SU-DHL-6 (cell line): Measurements from ENCODE around the gene TRIM61.
A peak's percentile ranks its signal among the peaks of the same experiment; 100 is the strongest.
"Not testable (repeated sequence)": the region's sequence is repeated elsewhere in the genome, so short reads cannot be mapped to it uniquely, and the experiment has no call there.

Experiments used
- H2AFZ ChIP-seq: fragments of 200-600 bp; sonication (generic); 2 replicates; pipeline ENCODE4 v1.6.1; 2014; ENCODE audit warnings: low read depth, mild to moderate bottlenecking, moderate library complexity, mixed read lengths, antibody characterized with exemption, low read length; ENCODE audit not compliant: severe bottlenecking
- H3F3A ChIP-seq: fragments of 200-600 bp; shearing (Covaris generic); 2 replicates; pipeline ENCODE4 v1.6.0; 2016; ENCODE audit warnings: antibody characterized with exemption, mild to moderate bottlenecking; ENCODE audit not compliant: insufficient read depth
- H3K27ac ChIP-seq: fragments of 200-600 bp; sonication (generic); 2 replicates; pipeline ENCODE4 v1.5.1; 2016; ENCODE audit warnings: low read depth, mild to moderate bottlenecking, low read length, moderate library complexity, mixed read lengths
- H3K27me3 ChIP-seq: fragments of 200-600 bp; sonication (generic), shearing (Covaris generic); 2 replicates; pipeline ENCODE4 v1.6.0; 2014; ENCODE audit warnings: mild to moderate bottlenecking, low read length
- H3K36me3 ChIP-seq: fragments of 200-600 bp; sonication (generic); 2 replicates; pipeline ENCODE4 v1.6.1; 2014; ENCODE audit warnings: mild to moderate bottlenecking, low read length, mixed read lengths
- H3K4me2 ChIP-seq: fragments of 300-600, 200-600 bp; shearing (Covaris generic), sonication (generic); 2 replicates; pipeline ENCODE4 v1.6.0; 2014; ENCODE audit warnings: low read length, low read depth, mild to moderate bottlenecking; ENCODE audit not compliant: poor library complexity, severe bottlenecking
- H3K4me3 ChIP-seq: fragments of 200-600 bp; sonication (generic); 2 replicates; pipeline ENCODE4 v1.5.1; 2014; ENCODE audit warnings: antibody characterized with exemption, low read length, mild to moderate bottlenecking, mixed read lengths; ENCODE audit not compliant: insufficient read depth, poor library complexity, severe bottlenecking
- H3K79me2 ChIP-seq: fragments of 200-600 bp; sonication (generic); 2 replicates; pipeline ENCODE4 v1.6.1; 2014; ENCODE audit warnings: mild to moderate bottlenecking, low read length, moderate library complexity; ENCODE audit not compliant: insufficient read depth
- H3K9ac ChIP-seq: fragments of 200-600 bp; sonication (generic); 2 replicates; pipeline ENCODE4 v1.7.0; 2014; ENCODE audit warnings: mild to moderate bottlenecking, low read length
- H3K9me2 ChIP-seq: fragments of 200-600 bp; sonication (generic); replicated peaks from 2 replicates; pipeline ENCODE4 v1.6.1; 2014; ENCODE audit warnings: low read length; ENCODE audit not compliant: insufficient read depth
- H3K9me3 ChIP-seq: fragments of 200-600 bp; sonication (generic); 2 replicates; pipeline ENCODE4 v1.6.1; 2014; ENCODE audit warnings: low read length, mixed read lengths; ENCODE audit not compliant: insufficient read depth
- H4K20me1 ChIP-seq: fragments of 200-600 bp; sonication (generic); 2 replicates; pipeline ENCODE4 v1.6.1; 2014; ENCODE audit warnings: low read depth, mild to moderate bottlenecking, antibody characterized with exemption, low read length, moderate library complexity, mixed read lengths
- CTCF ChIP-seq: fragments of 200-600 bp; sonication (generic); IDR thresholded peaks from one replicate; pipeline ENCODE4 v1.5.1; 2017; ENCODE audit warnings: antibody characterized with exemption, mild to moderate bottlenecking, low read length, moderate library complexity; ENCODE audit not compliant: insufficient read depth, poor library complexity, severe bottlenecking
- EZH2phosphoT487 ChIP-seq: fragments of 200-600 bp; sonication (generic), shearing (Covaris generic); conservative IDR thresholded peaks from 2 replicates; pipeline ENCODE4 v1.6.1; 2018; ENCODE audit warnings: mild to moderate bottlenecking, antibody characterized with exemption, low read length, moderate library complexity, mixed read lengths

TRIM61 gene

GRCh38 chr4:164937576-164938270 is 39.7 kb downstream of the TRIM61 start:
- Histone ChIP-seq H3K36me3 (no peaks in the 10 kb centered on the region), H3K4me2 (no peak overlapping the region), H3K4me3 (no peak overlapping the region), H3F3A (no peaks in the 10 kb centered on the region), H4K20me1 (no peaks in the 10 kb centered on the region), H3K9me3 (no peaks in the 10 kb centered on the region), H2AFZ (no peak overlapping the region), H3K9me2 (no peaks in the 10 kb centered on the region), H3K27me3 (no peaks in the 10 kb centered on the region), H3K27ac (no peak overlapping the region), H3K9ac (no peak overlapping the region), H3K79me2 (no peaks in the 10 kb centered on the region)
- TF ChIP-seq EZH2phosphoT487 (no peak), CTCF (peak; percentile 15)

GRCh38 chr4:164935865-164936606 is 41.4 kb downstream of the TRIM61 start:
- not testable (repeated sequence) for H2AFZ ChIP-seq, H3K79me2 ChIP-seq, H3K4me3 ChIP-seq, H3K4me2 ChIP-seq, H3K9me2 ChIP-seq, H3K9me3 ChIP-seq, H3K27me3 ChIP-seq, H3K36me3 ChIP-seq, H3F3A ChIP-seq, H3K27ac ChIP-seq, H3K9ac ChIP-seq, H4K20me1 ChIP-seq

GRCh38 chr4:164935363-164935762 is 42.1 kb downstream of the TRIM61 start:
- no peak overlapping the region for H3K27ac ChIP-seq
- H3K9ac ChIP-seq = no peak overlapping the region
- peak overlapping the region; percentile 68 for H2AFZ ChIP-seq
- no peaks in the 10 kb centered on the region for H4K20me1 ChIP-seq
- H3K9me2 ChIP-seq = no peaks in the 10 kb centered on the region
- H3K4me2 ChIP-seq = no peak overlapping the region
- H3K9me3 ChIP-seq = no peaks in the 10 kb centered on the region
- H3K79me2 ChIP-seq = no peaks in the 10 kb centered on the region
- TF ChIP-seq EZH2phosphoT487 (no peak), CTCF (no peak)
- H3K27me3 ChIP-seq = no peaks in the 10 kb centered on the region
- no peak overlapping the region for H3K4me3 ChIP-seq
- no peaks in the 10 kb centered on the region for H3F3A ChIP-seq
- no peaks in the 10 kb centered on the region for H3K36me3 ChIP-seq

- H3K79me2 ChIP-seq = no peaks in the 10 kb centered on the region
- no peaks in the 10 kb centered on the region for H3K27me3 ChIP-seq
- no peaks in the 10 kb centered on the region for H3K36me3 ChIP-seq
- no peak overlapping the region for H2AFZ ChIP-seq
- H3K27ac ChIP-seq = no peak overlapping the region
- H3F3A ChIP-seq = no peaks in the 10 kb centered on the region
- no peak for TF ChIP-seq EZH2phosphoT487
- no peak for TF ChIP-seq CTCF
- no peaks in the 10 kb centered on the region for H3K9me2 ChIP-seq
- no peaks in the 10 kb centered on the region for H3K9me3 ChIP-seq
- no peak overlapping the region for H3K4me3 ChIP-seq
- H4K20me1 ChIP-seq = no peaks in the 10 kb centered on the region
- no peak overlapping the region for H3K9ac ChIP-seq
- H3K4me2 ChIP-seq = no peak overlapping the region
These were observed 44.2 kb downstream of the TRIM61 start for GRCh38 chr4:164933244-164933643.
